Stomach (tissue), 4 donors: Measurements from ENCODE around the gene NEDD4.
A peak's percentile ranks its signal among the peaks of the same experiment; 100 is the strongest.

Source experiments
- EP300 ChIP-seq: sonication (generic); formaldehyde crosslinking; IDR thresholded peaks from one replicate; pipeline ENCODE4 v1.6.1; 2017; ENCODE audit warnings: antibody characterized with exemption
- POLR2A ChIP-seq, 4 donors: fragments of 450-650 bp; IDR thresholded peaks; one replicate each; pipeline ENCODE4 v1.6.1; 2016; ENCODE audit warnings: antibody characterized with exemption in 4 of 4, control low read depth in 2 of 4, mild to moderate bottlenecking in 1 of 4, moderate library complexity in 1 of 4
- POLR2AphosphoS5 ChIP-seq, 3 donors: sonication (generic); formaldehyde crosslinking; IDR thresholded peaks; one replicate each; pipeline ENCODE4 v1.6.1; 2016; ENCODE audit warnings: antibody characterized with exemption in 3 of 3
- TF ChIP-seq, protein P1 (sequence below), 7 experiments: fragments of 450-650 bp in 4 of 7; fragments of 200-600 bp in 3 of 7; sonication (generic) in 3 of 7; IDR thresholded peaks; one replicate each; pipeline ENCODE4 v1.5.1; 2016 to 2019; ENCODE audit warnings: antibody characterized with exemption in 7 of 7, control low read depth in 2 of 7, mild to moderate bottlenecking in 1 of 7

DNA sequence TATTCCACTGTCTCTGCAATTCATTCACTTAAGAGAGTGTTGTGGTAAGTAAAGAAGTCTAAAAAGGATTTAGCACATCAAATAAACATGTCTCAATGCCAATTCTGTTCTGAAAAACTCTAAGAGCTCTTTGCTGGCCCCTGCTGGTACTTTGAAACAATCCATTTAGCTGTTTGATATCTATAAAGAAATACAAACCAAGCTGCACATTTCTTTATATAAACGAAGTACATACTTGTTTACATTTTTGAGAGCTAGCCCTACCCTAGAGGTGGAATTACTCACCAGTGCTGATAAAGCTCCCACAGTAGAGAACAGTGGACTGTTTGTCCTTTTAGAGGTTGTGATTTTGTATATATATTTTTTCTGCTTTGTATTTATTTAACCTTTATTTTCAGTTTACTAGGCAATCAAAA lies 75.5 kb downstream of the NEDD4 start:
- no peak for TF ChIP-seq EP300
- TF ChIP-seq, protein P1, sequence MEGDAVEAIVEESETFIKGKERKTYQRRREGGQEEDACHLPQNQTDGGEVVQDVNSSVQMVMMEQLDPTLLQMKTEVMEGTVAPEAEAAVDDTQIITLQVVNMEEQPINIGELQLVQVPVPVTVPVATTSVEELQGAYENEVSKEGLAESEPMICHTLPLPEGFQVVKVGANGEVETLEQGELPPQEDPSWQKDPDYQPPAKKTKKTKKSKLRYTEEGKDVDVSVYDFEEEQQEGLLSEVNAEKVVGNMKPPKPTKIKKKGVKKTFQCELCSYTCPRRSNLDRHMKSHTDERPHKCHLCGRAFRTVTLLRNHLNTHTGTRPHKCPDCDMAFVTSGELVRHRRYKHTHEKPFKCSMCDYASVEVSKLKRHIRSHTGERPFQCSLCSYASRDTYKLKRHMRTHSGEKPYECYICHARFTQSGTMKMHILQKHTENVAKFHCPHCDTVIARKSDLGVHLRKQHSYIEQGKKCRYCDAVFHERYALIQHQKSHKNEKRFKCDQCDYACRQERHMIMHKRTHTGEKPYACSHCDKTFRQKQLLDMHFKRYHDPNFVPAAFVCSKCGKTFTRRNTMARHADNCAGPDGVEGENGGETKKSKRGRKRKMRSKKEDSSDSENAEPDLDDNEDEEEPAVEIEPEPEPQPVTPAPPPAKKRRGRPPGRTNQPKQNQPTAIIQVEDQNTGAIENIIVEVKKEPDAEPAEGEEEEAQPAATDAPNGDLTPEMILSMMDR (IDR thresholded peaks at IDR 0.05), result peak in 5 of 7 experiments; percentile 27 to 58 (median 50)
- TF ChIP-seq POLR2A (IDR thresholded peaks at IDR 0.05), result no peak
- peak in 1 of 3 donors; percentile 65 for TF ChIP-seq POLR2AphosphoS5 (IDR thresholded peaks at IDR 0.05)
